BE2C (cell line): ENCODE data around the gene PARS2.

ENCODE experiments used
- DNase-seq: peaks from one replicate; pipeline ENCODE4 v3.0.0-alpha.2; 2020
- H3K27me3 ChIP-seq: fragments of 250-450 bp; sonication (Bioruptor Pico); 2 replicates; pipeline ENCODE4 v1.5.1; 2020; ENCODE audit warnings: mild to moderate bottlenecking
- H3K36me3 ChIP-seq: fragments of 250-450 bp; sonication (Bioruptor Pico); 2 replicates; pipeline ENCODE4 v1.5.1; 2020; ENCODE audit warnings: mild to moderate bottlenecking
- H3K4me1 ChIP-seq: fragments of 250-450 bp; sonication (Bioruptor Pico); 2 replicates; pipeline ENCODE4 v1.5.1; 2020
- H3K4me3 ChIP-seq: 2 replicates; pipeline ENCODE4 v1.5.1; 2011; ENCODE audit warnings: low read depth, low read length
- H3K9me3 ChIP-seq: fragments of 250-450 bp; sonication (Bioruptor Pico); 2 replicates; pipeline ENCODE4 v1.5.1; 2020
- TF ChIP-seq, protein P1 (sequence below): IDR thresholded peaks from 2 replicates; pipeline ENCODE4 v1.5.1; 2012; ENCODE audit warnings: mild to moderate bottlenecking, low read depth, low read length

PARS2 gene

DNA sequence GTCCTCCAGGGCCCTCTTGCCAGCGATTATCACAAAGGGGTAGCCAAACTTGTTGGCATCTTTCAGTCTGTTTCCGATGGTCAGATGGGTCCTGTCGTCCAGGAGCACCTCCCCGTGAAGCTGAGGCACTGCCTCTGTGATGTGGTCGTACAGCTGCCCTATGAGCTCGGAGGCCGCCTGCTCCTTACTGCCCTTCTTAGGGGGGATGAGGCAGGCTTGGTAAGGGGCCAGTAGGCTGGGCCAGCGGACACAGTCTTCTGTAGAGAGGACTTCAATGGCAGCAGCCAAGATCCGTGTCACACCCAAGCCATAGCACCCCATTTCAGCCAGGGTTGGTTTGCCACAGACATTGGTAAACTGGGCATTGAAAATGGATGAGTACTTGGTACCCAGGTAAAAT is 6.5 kb downstream of the PARS2 start:
- DNase-seq, result no peak
- no peaks in the 10 kb centered on the region for H3K4me1 ChIP-seq
- TF ChIP-seq, protein P1, sequence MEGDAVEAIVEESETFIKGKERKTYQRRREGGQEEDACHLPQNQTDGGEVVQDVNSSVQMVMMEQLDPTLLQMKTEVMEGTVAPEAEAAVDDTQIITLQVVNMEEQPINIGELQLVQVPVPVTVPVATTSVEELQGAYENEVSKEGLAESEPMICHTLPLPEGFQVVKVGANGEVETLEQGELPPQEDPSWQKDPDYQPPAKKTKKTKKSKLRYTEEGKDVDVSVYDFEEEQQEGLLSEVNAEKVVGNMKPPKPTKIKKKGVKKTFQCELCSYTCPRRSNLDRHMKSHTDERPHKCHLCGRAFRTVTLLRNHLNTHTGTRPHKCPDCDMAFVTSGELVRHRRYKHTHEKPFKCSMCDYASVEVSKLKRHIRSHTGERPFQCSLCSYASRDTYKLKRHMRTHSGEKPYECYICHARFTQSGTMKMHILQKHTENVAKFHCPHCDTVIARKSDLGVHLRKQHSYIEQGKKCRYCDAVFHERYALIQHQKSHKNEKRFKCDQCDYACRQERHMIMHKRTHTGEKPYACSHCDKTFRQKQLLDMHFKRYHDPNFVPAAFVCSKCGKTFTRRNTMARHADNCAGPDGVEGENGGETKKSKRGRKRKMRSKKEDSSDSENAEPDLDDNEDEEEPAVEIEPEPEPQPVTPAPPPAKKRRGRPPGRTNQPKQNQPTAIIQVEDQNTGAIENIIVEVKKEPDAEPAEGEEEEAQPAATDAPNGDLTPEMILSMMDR, result no peak
- no peaks in the 10 kb centered on the region for H3K9me3 ChIP-seq
- H3K27me3 ChIP-seq, result no peaks in the 10 kb centered on the region
- no peaks in the 10 kb centered on the region for H3K36me3 ChIP-seq
- H3K4me3 ChIP-seq, result no peak overlapping the region

DNA sequence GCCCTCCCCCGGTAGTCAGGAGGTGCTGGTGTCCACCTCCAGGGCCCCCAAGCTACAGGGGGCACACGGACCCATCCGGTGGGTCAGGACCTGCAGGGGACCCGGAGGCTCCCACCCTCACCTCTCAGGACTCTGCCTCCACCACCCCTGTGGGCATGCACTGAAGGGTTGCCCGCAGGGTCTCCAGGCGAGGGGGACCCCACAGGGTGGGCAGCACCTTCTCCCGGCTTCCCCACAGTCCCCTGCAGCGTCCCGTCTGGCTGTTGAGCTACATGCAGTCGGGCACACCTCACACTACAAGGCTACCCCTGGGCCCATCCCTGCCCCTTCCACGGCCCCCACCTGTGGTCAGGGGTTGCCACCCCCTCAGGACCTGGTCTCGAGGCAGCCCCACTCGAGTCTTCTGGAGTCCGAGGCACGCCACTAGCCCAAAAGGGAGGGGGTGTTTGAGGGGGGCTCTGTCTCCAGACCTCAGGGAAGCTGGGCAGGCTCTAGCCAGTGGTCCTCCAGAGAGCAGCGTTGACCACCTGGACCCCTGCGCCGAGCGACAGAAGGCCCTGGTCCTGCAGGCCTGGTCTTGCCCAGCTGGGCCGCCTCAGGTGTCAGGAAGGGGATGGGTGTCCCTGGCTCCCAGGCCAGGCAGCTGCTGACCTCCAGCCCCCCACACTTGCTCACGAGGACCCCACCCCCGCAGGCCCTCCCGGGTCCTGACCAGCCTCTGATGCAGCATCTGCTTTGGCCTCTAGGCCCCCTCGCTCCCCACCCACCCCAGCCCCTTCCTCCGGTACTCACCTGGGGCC is 9.6 kb downstream of the PARS2 start:
- no peaks in the 10 kb centered on the region for H3K9me3 ChIP-seq

DNA sequence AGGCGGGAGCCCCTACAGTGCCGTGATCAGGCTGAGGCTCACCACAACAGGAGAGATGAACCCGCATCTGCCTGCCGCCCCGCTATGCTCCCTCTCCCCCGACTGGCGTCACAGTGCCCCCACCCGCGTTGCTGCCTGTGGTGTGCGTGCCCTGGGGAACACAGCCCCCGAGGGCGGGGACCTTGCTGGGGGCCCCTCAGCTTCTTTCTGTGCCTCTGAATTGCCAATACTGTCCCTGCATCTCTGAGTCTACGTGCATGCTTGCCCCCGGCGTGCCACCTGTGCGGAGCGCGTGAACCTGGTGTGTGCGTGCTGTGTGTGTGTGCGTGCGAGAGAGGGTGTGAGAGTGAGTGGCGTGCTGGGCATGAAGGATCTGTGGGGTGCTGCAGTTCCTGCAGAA is 10.3 kb downstream of the PARS2 start:
- no peak for DNase-seq
- Histone ChIP-seq H3K9me3 (no peaks in the 10 kb centered on the region), H3K27me3 (no peaks in the 10 kb centered on the region), H3K36me3 (no peaks in the 10 kb centered on the region), H3K4me3 (no peak overlapping the region), H3K4me1 (no peaks in the 10 kb centered on the region)
- TF ChIP-seq, protein P1, result no peak

More for the DNA sequence above, 9.6 kb downstream of the PARS2 start:
- Histone ChIP-seq H3K27me3 (no peaks in the 10 kb centered on the region), H3K4me3 (no peak overlapping the region), H3K36me3 (no peaks in the 10 kb centered on the region), H3K4me1 (no peaks in the 10 kb centered on the region)
- TF ChIP-seq, protein P1, result no peak
- DNase-seq, result no peak

GRCh38 chr1:54751426-54751825 is 12.9 kb downstream of the PARS2 start:
- H3K27me3 ChIP-seq, result no peaks in the 10 kb centered on the region
- no peaks in the 10 kb centered on the region for H3K4me1 ChIP-seq
- DNase-seq, result no peak
- no peaks in the 10 kb centered on the region for H3K9me3 ChIP-seq
- no peak overlapping the region for H3K4me3 ChIP-seq
- TF ChIP-seq, protein P1, result no peak
- no peaks in the 10 kb centered on the region for H3K36me3 ChIP-seq

DNA sequence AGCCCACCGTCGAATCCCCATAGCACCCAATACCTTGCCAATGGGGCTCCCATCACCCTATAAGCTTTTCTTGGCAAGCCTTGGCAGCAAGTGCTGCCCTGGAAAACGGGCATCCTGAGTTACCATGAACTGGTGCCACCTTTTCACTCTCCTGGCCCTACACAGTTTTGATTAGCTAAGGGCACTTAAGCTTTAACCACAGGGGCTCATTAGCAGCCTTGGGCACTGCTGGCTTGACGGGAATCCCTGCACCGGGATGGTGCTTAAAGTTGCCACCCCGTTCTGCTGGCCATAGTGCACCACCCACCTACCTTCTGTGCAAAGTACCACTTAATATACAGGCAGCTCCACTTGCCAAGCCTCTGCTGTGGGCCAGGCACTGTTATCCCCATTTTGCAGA is 13.7 kb downstream of the PARS2 start:
- no peaks in the 10 kb centered on the region for H3K27me3 ChIP-seq
- TF ChIP-seq, protein P1, result no peak
- no peak overlapping the region for H3K4me3 ChIP-seq
- no peaks in the 10 kb centered on the region for H3K9me3 ChIP-seq
- no peak for DNase-seq
- no peaks in the 10 kb centered on the region for H3K36me3 ChIP-seq
- H3K4me1 ChIP-seq, result no peaks in the 10 kb centered on the region

- H3K27me3 ChIP-seq, result no peaks in the 10 kb centered on the region
- H3K9me3 ChIP-seq, result no peaks in the 10 kb centered on the region
- DNase-seq, result no peak
- H3K4me1 ChIP-seq, result no peaks in the 10 kb centered on the region
- no peak overlapping the region for H3K4me3 ChIP-seq
- H3K36me3 ChIP-seq, result no peaks in the 10 kb centered on the region
- TF ChIP-seq, protein P1, result no peak
Measured at GRCh38 chr1:54748094-54748835, 16.1 kb downstream of the PARS2 start.
